GM18951 (cell line): ENCODE data around the gene BCO1.
"Not testable (repeated sequence)": the region's sequence is repeated elsewhere in the genome, so short reads cannot be mapped to it uniquely, and the experiment has no call there.

Experiments
- POLR2A ChIP-seq: IDR thresholded peaks from 4 replicates; pipeline ENCODE4 v1.6.1; 2011; ENCODE audit warnings: mild to moderate bottlenecking; ENCODE audit not compliant: insufficient read length, insufficient read depth; ENCODE audit errors: extremely low read depth
- in situ Hi-C: fragments of 300-500 bp; cut with MboI; formaldehyde crosslinking; loops from one replicate; pipeline ENCODE4 v1.12.0; 2022; ENCODE audit warnings: low sequenced_read_pairs, mixed read lengths, inconsistent platforms; ENCODE audit not compliant: unreplicated experiment

The BCO1 gene

GRCh38 chr16:81219151-81219550 lies 19.3 kb upstream of the BCO1 start:
- in situ Hi-C loops = no loop called here
- TF ChIP-seq POLR2A = no peak

- in situ Hi-C loops = no loop called here
- no peak for TF ChIP-seq POLR2A
These were observed 18.1 kb upstream of the BCO1 start for GRCh38 chr16:81220349-81220748.

- in situ Hi-C loops = no loop called here
- TF ChIP-seq POLR2A = no peak
These were observed 16.8 kb upstream of the BCO1 start for GRCh38 chr16:81221731-81222130.

GRCh38 chr16:81224824-81225223 lies 13.7 kb upstream of the BCO1 start:
- in situ Hi-C loops = no loop called here
- no peak for TF ChIP-seq POLR2A

- in situ Hi-C loops = not testable (repeated sequence)
These were observed 12.8 kb upstream of the BCO1 start for GRCh38 chr16:81225697-81226096.

GRCh38 chr16:81227785-81228184 lies 10.7 kb upstream of the BCO1 start:
- in situ Hi-C loops = no loop called here
- TF ChIP-seq POLR2A = no peak

- in situ Hi-C loops = no loop called here
- TF ChIP-seq POLR2A = no peak
These were observed 8.7 kb upstream of the BCO1 start for GRCh38 chr16:81229811-81230210.

GRCh38 chr16:81231014-81231413 lies 7.5 kb upstream of the BCO1 start:
- TF ChIP-seq POLR2A = no peak
- in situ Hi-C loops = no loop called here

GRCh38 chr16:81232740-81233367 lies 5.6 kb upstream of the BCO1 start:
- in situ Hi-C loops = no loop called here
- TF ChIP-seq POLR2A = no peak

- in situ Hi-C loops = no loop called here
- no peak for TF ChIP-seq POLR2A
These were observed 1.2 kb upstream of the BCO1 start for GRCh38 chr16:81237282-81237681.

- no peak for TF ChIP-seq POLR2A
- in situ Hi-C loops = no loop called here
These were observed 570 bp upstream of the BCO1 start for GRCh38 chr16:81237942-81238295.

- no peak for TF ChIP-seq POLR2A
- in situ Hi-C loops = no loop called here
These were observed 1.1 kb downstream of the BCO1 start for GRCh38 chr16:81239367-81240121.

- in situ Hi-C loops = no loop called here
- TF ChIP-seq POLR2A = no peak
These were observed 3.2 kb downstream of the BCO1 start for GRCh38 chr16:81241706-81242105.

- no peak for TF ChIP-seq POLR2A
These were observed 4.6 kb downstream of the BCO1 start for GRCh38 chr16:81242977-81243618.

More at GRCh38 chr16:81242977-81243618, 4.6 kb downstream of the BCO1 start:
- in situ Hi-C loops = no loop called here
